ENCODE data around the gene IZUMO4. TPM values are rescaled to one million over a fixed set of nuclear protein-coding genes. Genes with fewer than 3 reads are reported as not detected.

Gene IZUMO4, protein sequence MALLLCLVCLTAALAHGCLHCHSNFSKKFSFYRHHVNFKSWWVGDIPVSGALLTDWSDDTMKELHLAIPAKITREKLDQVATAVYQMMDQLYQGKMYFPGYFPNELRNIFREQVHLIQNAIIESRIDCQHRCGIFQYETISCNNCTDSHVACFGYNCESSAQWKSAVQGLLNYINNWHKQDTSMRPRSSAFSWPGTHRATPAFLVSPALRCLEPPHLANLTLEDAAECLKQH
- 0.81 and 0.85 TPM in 2 replicates for total RNA-seq

GRCh38 chr19:2096480-2097202 lies at the start of gene IZUMO4:
TSS of gene IZUMO4 (plus strand) at chr19:2096915. CDS start at chr19:2096946, 31 bp downstream.

GRCh38 chr19:2050991-2051772 lies 45.5 kb upstream of the IZUMO4 start, which contains the start of gene MKNK2:
TSS of gene MKNK2 (minus strand) at chr19:2051244. CDS start at chr19:2050851, 393 bp downstream.

DNA sequence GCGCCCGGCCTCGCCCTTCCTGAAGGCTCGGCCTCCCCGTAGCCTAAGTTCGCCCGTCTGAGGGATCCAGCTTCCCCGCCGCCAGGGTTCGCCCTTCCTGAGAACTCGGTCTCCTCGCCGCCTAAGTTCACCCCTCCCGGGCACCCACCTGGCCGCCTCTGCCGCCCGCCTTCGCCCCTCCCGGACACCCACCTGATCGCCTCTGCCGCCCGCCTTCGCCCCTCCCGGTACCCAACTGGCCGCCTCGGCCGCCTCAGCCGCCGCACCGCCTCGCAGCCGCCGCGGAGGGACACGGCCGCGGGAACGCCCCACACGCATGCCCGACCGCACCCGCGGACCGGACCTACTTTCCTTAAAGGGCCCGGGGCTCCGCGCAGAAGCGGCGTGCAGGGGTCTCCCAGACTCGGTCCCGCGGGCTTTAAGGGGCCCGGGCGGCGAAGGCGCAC lies 658 bp upstream of the IZUMO4 start, which contains the start of gene MOB3A:
Gene MOB3A (minus strand): TSS at position 293 of the 446 bp plus-strand sequence. CDS start 17,766 bp downstream, outside the sequence.

Other genes starting within 250 kb of the IZUMO4 start
- gene REXO1, start 248.4 kb upstream of the IZUMO4 start, total RNA-seq = 4.4 and 8.0 TPM in 2 replicates
- 5.8 and 6.8 TPM in 2 replicates for gene KLF16, start 233.3 kb upstream of the IZUMO4 start, total RNA-seq
- 134 and 138 TPM in 2 replicates for gene ABHD17A, start 211.4 kb upstream of the IZUMO4 start, total RNA-seq
- gene ADAT3, start 191.5 kb upstream of the IZUMO4 start, total RNA-seq = 1.5 and 2.4 TPM in 2 replicates
- 18.0 and 29.7 TPM in 2 replicates for gene SCAMP4, start 191.5 kb upstream of the IZUMO4 start, total RNA-seq
- gene CSNK1G2, start 155.7 kb upstream of the IZUMO4 start, total RNA-seq = 72.8 and 76.8 TPM in 2 replicates
- 44.5 and 79.0 TPM in 2 replicates for gene BTBD2, start 81.2 kb upstream of the IZUMO4 start, total RNA-seq
- gene MKNK2, start 45.7 kb upstream of the IZUMO4 start, total RNA-seq = 76.0 and 203 TPM in 2 replicates
- 16.4 and 23.9 TPM in 2 replicates for gene MOB3A, start 589 bp upstream of the IZUMO4 start, total RNA-seq
- 93.7 and 101 TPM in 2 replicates for gene AP3D1, start 54.7 kb downstream of the IZUMO4 start, total RNA-seq
- 4.1 and 5.6 TPM in 2 replicates for gene DOT1L, start 67.0 kb downstream of the IZUMO4 start, total RNA-seq
- gene PLEKHJ1, start 139.4 kb downstream of the IZUMO4 start, total RNA-seq = 52.8 and 54.2 TPM in 2 replicates
- gene SF3A2, start 139.9 kb downstream of the IZUMO4 start, total RNA-seq = 43.4 and 52.5 TPM in 2 replicates
- 0.18 and 0.19 TPM in 2 replicates for gene AMH, start 152.4 kb downstream of the IZUMO4 start, total RNA-seq
- not detected in 2 replicates for gene JSRP1, start 159.5 kb downstream of the IZUMO4 start, total RNA-seq
- not detected in 2 replicates for gene PEAK3, start 185.3 kb downstream of the IZUMO4 start, total RNA-seq
- not detected in 2 replicates for gene LINGO3, start 211.2 kb downstream of the IZUMO4 start, total RNA-seq
- gene LSM7, start 231.7 kb downstream of the IZUMO4 start, total RNA-seq = 113 and 170 TPM in 2 replicates
- 21.5 and 38.0 TPM in 2 replicates for gene SPPL2B, start 231.8 kb downstream of the IZUMO4 start, total RNA-seq

Data from endothelial cell of coronary artery (primary cell).